GM12892 (cell line): Measurements from ENCODE around the gene NOVA2.

Experiments
- POLR2A ChIP-seq: IDR thresholded peaks from 2 replicates; pipeline ENCODE4 v1.6.1; 2011; ENCODE audit warnings: low read depth, low read length, control low read depth
- TAF1 ChIP-seq: IDR thresholded peaks from 2 replicates; pipeline ENCODE4 v1.6.1; 2011; ENCODE audit warnings: low read depth, mild to moderate bottlenecking, control low read depth, low read length, borderline replicate concordance

GRCh38 chr19:45985321-45985720 is 11.7 kb upstream of the NOVA2 start:
- TF ChIP-seq POLR2A (no peak), TAF1 (no peak)
